ENCODE measurements around the gene GPC6.

Gene GPC6

GRCh38 chr13:93227878-93228642 lies 1.5 kb downstream of the GPC6 start:
- ChIA-PET CTCF (interaction anchor here (1.0 to 1.3 kb wide), 4 partner anchors 11 to 965 kb away, joined by 3 read pairs; no protein-coding TSS in a partner anchor), POLR2A (no interaction called here)
- TF ChIP-seq CTCF (IDR thresholded peaks at IDR 0.05; ENCODE audit: insufficient read depth, low read length, missing control alignments), result peak; percentile 84
- H3K4me3 ChIP-seq (ENCODE audit: low read depth, low read length), result peak overlapping the region; percentile 74
- DNase-seq (ENCODE audit: low read depth, low spot score), result no peak

GRCh38 chr13:93228643-93228937 lies 2.0 kb downstream of the GPC6 start:
- no peak for TF ChIP-seq CTCF (IDR thresholded peaks at IDR 0.05; ENCODE audit: insufficient read depth, low read length, missing control alignments)
- DNase-seq (ENCODE audit: low read depth, low spot score), result no peak
- peak overlapping the region; percentile 74 for H3K4me3 ChIP-seq (ENCODE audit: low read depth, low read length)
- ChIA-PET POLR2A (no interaction called here), CTCF (interaction anchor here (0.7 to 1.3 kb wide), 6 partner anchors 9 to 1133 kb away, joined by 3 read pairs; no protein-coding TSS in a partner anchor)

GRCh38 chr13:93230261-93230855 lies 3.8 kb downstream of the GPC6 start:
- ChIA-PET CTCF (no interaction called here), POLR2A (no interaction called here)

GRCh38 chr13:93231867-93232266 lies 5.3 kb downstream of the GPC6 start:
- DNase-seq (ENCODE audit: low read depth, low spot score), result no peak
- CTCF ChIA-PET, result no interaction called here
- POLR2A ChIA-PET, result no interaction called here
- no peak overlapping the region for H3K4me3 ChIP-seq (ENCODE audit: low read depth, low read length)
- TF ChIP-seq CTCF (IDR thresholded peaks at IDR 0.05; ENCODE audit: insufficient read depth, low read length, missing control alignments), result no peak

More at GRCh38 chr13:93230261-93230855, 3.8 kb downstream of the GPC6 start:
- DNase-seq (ENCODE audit: low read depth, low spot score), result no peak
- TF ChIP-seq CTCF (IDR thresholded peaks at IDR 0.05; ENCODE audit: insufficient read depth, low read length, missing control alignments), result no peak
- no peak overlapping the region for H3K4me3 ChIP-seq (ENCODE audit: low read depth, low read length)

GRCh38 chr13:93233997-93234416 lies 7.4 kb downstream of the GPC6 start:
- no peak overlapping the region for H3K4me3 ChIP-seq (ENCODE audit: low read depth, low read length)
- CTCF ChIA-PET, result no interaction called here
- POLR2A ChIA-PET, result no interaction called here
- no peak for DNase-seq (ENCODE audit: low read depth, low spot score)
- TF ChIP-seq CTCF (IDR thresholded peaks at IDR 0.05; ENCODE audit: insufficient read depth, low read length, missing control alignments), result no peak

GRCh38 chr13:93234459-93234858 lies 7.9 kb downstream of the GPC6 start:
- CTCF ChIA-PET, result no interaction called here
- H3K4me3 ChIP-seq (ENCODE audit: low read depth, low read length), result no peak overlapping the region
- POLR2A ChIA-PET, result no interaction called here
- no peak for DNase-seq (ENCODE audit: low read depth, low spot score)
- TF ChIP-seq CTCF (IDR thresholded peaks at IDR 0.05; ENCODE audit: insufficient read depth, low read length, missing control alignments), result no peak

Measured in AG04449 (cell line).